ENCODE results near the gene COMMD1.

Gene COMMD1

DNA sequence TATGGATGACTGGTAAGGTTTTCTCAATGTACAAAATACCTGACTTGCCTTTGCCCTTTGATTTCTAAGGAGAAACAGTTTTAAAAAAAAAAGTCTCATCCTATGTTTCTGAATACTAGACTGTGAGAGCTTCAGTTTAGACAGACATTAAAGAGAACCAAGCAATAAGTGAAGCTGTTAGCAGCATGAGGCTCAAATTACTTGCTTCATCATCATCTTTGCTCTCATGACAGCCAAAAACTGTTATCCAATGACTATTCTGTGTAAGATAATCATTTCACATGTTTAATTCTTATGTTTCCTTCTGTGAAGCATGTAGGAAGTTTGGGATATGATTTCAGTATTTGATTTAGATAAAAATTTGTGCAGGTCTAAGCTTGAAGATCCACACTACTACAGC lies 129.2 kb downstream of the COMMD1 start:
- peaks cover 45% of the 10 kb centered on the region for H3K4me1 ChIP-seq (ENCODE audit: control insufficient read depth, low read length)
- no peaks in the 10 kb centered on the region for H3K27me3 ChIP-seq (ENCODE audit: control insufficient read depth, low read length)
- H3F3A ChIP-seq (ENCODE audit: control insufficient read depth, insufficient read depth), result peaks cover 19% of the 10 kb centered on the region
- H3K79me2 ChIP-seq (ENCODE audit: control insufficient read depth, low read length), result no peaks in the 10 kb centered on the region
- no peak overlapping the region for H3K27ac ChIP-seq (ENCODE audit: low read depth, low read length)
- no peaks in the 10 kb centered on the region for H3K9me3 ChIP-seq (ENCODE audit: control insufficient read depth, insufficient read depth, low read length)
- H3K4me2 ChIP-seq (ENCODE audit: low read length), result no peak overlapping the region
- no peak for TF ChIP-seq EZH2phosphoT487 (IDR thresholded peaks at IDR 0.05; ENCODE audit: borderline replicate concordance, low read length)
- TF ChIP-seq, protein P1, sequence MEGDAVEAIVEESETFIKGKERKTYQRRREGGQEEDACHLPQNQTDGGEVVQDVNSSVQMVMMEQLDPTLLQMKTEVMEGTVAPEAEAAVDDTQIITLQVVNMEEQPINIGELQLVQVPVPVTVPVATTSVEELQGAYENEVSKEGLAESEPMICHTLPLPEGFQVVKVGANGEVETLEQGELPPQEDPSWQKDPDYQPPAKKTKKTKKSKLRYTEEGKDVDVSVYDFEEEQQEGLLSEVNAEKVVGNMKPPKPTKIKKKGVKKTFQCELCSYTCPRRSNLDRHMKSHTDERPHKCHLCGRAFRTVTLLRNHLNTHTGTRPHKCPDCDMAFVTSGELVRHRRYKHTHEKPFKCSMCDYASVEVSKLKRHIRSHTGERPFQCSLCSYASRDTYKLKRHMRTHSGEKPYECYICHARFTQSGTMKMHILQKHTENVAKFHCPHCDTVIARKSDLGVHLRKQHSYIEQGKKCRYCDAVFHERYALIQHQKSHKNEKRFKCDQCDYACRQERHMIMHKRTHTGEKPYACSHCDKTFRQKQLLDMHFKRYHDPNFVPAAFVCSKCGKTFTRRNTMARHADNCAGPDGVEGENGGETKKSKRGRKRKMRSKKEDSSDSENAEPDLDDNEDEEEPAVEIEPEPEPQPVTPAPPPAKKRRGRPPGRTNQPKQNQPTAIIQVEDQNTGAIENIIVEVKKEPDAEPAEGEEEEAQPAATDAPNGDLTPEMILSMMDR (IDR thresholded peaks at IDR 0.05; ENCODE audit: low read depth, low read length, poor library complexity, severe bottlenecking), result no peak
- H3K9me2 ChIP-seq (replicated peaks; ENCODE audit: control insufficient read depth, low read length), result no peaks in the 10 kb centered on the region
- H4K20me1 ChIP-seq (ENCODE audit: control insufficient read depth, insufficient read depth, low read depth, low read length), result no peaks in the 10 kb centered on the region
- H3K36me3 ChIP-seq (ENCODE audit: control insufficient read depth, low read length), result no peaks in the 10 kb centered on the region
- no peak overlapping the region for H3K4me3 ChIP-seq (ENCODE audit: low read length)

DNA sequence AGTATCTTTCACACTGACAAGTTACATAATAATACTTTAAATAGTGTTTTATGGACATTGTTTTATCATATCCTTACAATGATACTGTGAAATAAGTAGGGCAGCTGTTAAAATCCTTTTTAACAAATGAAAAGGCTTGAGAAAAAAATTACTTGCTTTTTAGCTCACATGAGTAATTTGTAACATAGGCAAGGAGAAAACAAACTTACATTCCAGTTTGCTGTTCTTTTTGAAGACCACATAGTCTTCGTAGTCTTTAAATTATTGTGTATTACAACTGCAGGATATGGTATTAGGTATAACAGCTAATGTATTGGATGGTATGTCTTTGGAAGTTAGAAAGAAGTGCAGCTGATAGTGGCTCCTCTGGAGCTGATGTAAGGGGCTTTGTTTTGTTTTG lies 130.8 kb downstream of the COMMD1 start:
- H3K4me1 ChIP-seq (ENCODE audit: control insufficient read depth, low read length), result peaks cover 57% of the 10 kb centered on the region
- no peak overlapping the region for H3K4me2 ChIP-seq (ENCODE audit: low read length)
- no peak overlapping the region for H3K27ac ChIP-seq (ENCODE audit: low read depth, low read length)
- H3K9me2 ChIP-seq (replicated peaks; ENCODE audit: control insufficient read depth, low read length), result no peaks in the 10 kb centered on the region
- H3K9me3 ChIP-seq (ENCODE audit: control insufficient read depth, insufficient read depth, low read length), result no peaks in the 10 kb centered on the region
- TF ChIP-seq, protein P1 (IDR thresholded peaks at IDR 0.05; ENCODE audit: low read depth, low read length, poor library complexity, severe bottlenecking), result no peak
- no peak for TF ChIP-seq EZH2phosphoT487 (IDR thresholded peaks at IDR 0.05; ENCODE audit: borderline replicate concordance, low read length)
- H3K4me3 ChIP-seq (ENCODE audit: low read length), result no peak overlapping the region
- H3K79me2 ChIP-seq (ENCODE audit: control insufficient read depth, low read length), result no peaks in the 10 kb centered on the region
- H3K36me3 ChIP-seq (ENCODE audit: control insufficient read depth, low read length), result no peaks in the 10 kb centered on the region
- H3F3A ChIP-seq (ENCODE audit: control insufficient read depth, insufficient read depth), result peaks cover 15% of the 10 kb centered on the region
- H4K20me1 ChIP-seq (ENCODE audit: control insufficient read depth, insufficient read depth, low read depth, low read length), result no peaks in the 10 kb centered on the region
- no peaks in the 10 kb centered on the region for H3K27me3 ChIP-seq (ENCODE audit: control insufficient read depth, low read length)

DNA sequence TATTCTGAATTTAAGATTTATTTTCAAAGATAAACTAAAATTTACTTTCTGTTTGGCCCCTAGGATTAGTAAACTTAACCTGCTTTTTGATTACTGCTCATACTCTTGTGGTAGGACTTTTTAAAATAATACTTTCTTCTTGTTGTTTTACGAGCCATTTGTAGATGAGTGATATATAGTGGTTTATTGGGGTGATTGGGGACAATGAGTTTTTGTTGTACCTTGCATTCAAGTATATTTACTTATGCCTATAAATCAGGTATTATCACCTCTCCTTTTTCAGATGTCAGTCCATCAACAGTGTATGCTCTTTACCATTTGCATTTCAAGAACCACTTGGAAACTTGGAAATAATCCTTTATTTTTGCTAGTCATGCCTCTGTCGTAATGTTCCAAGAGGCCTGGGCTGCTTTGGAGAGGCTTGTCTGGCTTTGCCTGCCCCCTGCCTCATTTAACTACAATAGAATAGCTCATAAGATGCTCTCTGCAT lies 131.3 kb downstream of the COMMD1 start:
- Histone ChIP-seq H3K36me3 (ENCODE audit: control insufficient read depth, low read length) (no peaks in the 10 kb centered on the region), H4K20me1 (ENCODE audit: control insufficient read depth, insufficient read depth, low read depth, low read length) (no peaks in the 10 kb centered on the region)

More for the DNA sequence above, 131.3 kb downstream of the COMMD1 start:
- H3K4me2 ChIP-seq (ENCODE audit: low read length), result no peak overlapping the region
- no peak overlapping the region for H3K4me3 ChIP-seq (ENCODE audit: low read length)
- no peaks in the 10 kb centered on the region for H3K79me2 ChIP-seq (ENCODE audit: control insufficient read depth, low read length)
- no peak overlapping the region for H3K27ac ChIP-seq (ENCODE audit: low read depth, low read length)
- H3F3A ChIP-seq (ENCODE audit: control insufficient read depth, insufficient read depth), result peaks cover 12% of the 10 kb centered on the region
- peaks cover 51% of the 10 kb centered on the region for H3K4me1 ChIP-seq (ENCODE audit: control insufficient read depth, low read length)
- H3K9me3 ChIP-seq (ENCODE audit: control insufficient read depth, insufficient read depth, low read length), result no peaks in the 10 kb centered on the region
- TF ChIP-seq EZH2phosphoT487 (IDR thresholded peaks at IDR 0.05; ENCODE audit: borderline replicate concordance, low read length), result no peak
- TF ChIP-seq, protein P1 (IDR thresholded peaks at IDR 0.05; ENCODE audit: low read depth, low read length, poor library complexity, severe bottlenecking), result no peak
- H3K9me2 ChIP-seq (replicated peaks; ENCODE audit: control insufficient read depth, low read length), result no peaks in the 10 kb centered on the region
- no peaks in the 10 kb centered on the region for H3K27me3 ChIP-seq (ENCODE audit: control insufficient read depth, low read length)

Data from DOHH2 (cell line).